Nucleus accumbens (tissue), 56 donors: Measurements from ENCODE around the gene SUN1.
"Not testable (repeated sequence)": the region's sequence is repeated elsewhere in the genome, so short reads cannot be mapped to it uniquely, and the experiment has no call there.

Experiments
- DNase-seq, 56 donors: peaks; one replicate each; lab custom pipeline; 2025; lab: John Stamatoyannopoulos, UW

The SUN1 gene

GRCh38 chr7:802500-803242 is 29.6 kb upstream of the SUN1 start:
- no peak for DNase-seq

GRCh38 chr7:803243-803635 is 29.0 kb upstream of the SUN1 start:
- no peak for DNase-seq

DNA sequence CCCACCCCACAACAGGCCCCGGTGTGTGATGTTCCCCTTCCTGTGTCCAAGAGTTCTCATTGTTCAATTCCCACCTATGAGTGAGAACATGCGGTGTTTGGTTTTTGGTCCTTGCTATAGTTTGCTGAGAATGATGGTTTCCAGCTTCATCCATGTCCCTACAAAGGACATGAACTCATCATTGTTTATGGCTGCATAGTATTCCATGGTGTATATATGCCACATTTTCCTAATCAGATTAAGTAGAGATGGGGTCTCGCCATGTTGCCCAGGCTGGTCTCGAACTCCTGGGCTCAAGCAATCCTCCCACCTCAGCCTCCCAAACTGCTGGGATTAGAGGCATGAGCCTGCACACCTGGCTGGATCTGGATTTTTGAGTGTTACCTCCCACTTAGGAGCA is 28.5 kb upstream of the SUN1 start:
- DNase-seq: not testable (repeated sequence)

- DNase-seq: no peak
Observed at GRCh38 chr7:805261-805660, 27.0 kb upstream of the SUN1 start.

GRCh38 chr7:815284-816216 is 16.7 kb upstream of the SUN1 start:
- peak in 9 of 56 donors; percentile 16 to 47 (median 32) for DNase-seq

- DNase-seq: peak; percentile 62 to 99 (median 94)
Observed at GRCh38 chr7:816300-816750, 16.0 kb upstream of the SUN1 start.

DNA sequence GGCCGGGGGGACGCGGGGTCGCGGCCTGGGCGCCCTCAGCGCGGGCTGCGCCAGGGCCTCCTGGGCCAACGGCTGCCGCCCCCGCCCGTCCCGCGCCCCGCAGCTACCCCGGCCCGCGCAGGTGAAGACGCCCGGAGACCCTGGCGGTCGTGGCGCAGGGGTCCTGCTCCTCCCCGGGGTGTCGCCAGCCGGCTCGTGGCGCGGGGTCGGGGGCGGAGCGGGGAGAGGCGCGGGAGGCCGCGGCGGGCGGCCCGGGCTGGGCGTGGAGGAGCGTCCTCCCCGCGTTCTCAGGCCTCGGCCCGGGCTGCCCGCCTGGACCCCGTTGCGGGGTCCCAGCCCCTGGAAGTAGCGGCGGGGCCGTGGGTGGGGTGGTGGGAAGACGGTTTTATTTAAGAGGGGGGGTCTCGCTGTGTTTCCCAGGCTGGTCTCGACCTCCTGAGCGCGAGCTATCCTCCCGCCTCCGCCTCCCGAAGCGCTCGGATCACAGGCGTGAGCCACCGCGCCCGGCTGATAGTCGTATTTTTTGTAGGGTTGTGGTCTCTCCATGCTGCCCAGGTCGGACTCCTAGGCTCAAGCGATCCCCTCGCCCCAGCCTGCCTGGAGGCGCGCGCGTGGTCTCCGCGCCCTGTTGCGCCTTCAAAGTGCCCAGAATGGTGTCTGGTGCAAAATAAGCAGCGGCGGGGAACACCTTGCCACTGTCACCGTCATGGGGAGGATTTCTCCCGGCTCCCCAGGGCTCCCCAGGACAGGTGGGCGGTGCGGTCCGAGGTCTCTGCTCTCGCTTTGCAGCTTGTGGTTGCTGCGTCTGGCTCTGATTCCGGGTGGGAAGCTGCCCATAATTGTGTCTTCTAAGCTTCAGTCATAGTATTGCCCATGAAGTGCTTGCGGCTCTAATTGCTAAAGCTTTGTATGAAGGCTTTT is 15.3 kb upstream of the SUN1 start:
- no peak for DNase-seq

- DNase-seq: no peak
Observed at GRCh38 chr7:818031-818699, 14.1 kb upstream of the SUN1 start.

DNA sequence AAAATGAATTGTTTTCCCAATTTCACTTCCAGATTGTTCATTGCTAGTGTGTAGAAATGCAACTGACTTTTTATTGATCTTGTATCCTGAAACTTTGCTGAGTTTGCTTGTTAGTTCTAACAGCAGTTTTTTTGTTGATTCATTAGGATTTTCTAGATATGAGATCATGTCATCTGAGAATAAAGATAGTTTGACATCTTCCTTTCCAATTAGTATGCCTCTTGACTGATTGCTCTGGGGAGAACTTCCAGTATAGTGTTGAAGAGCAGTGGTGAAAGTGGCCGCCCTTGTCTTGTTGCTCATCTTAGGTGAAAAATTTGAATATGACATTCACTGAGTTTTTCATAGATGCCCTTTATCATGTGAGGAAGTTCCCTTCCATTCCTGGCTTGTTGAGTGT is 11.9 kb upstream of the SUN1 start:
- DNase-seq: no peak

GRCh38 chr7:821688-822087 is 10.6 kb upstream of the SUN1 start:
- DNase-seq: no peak

DNA sequence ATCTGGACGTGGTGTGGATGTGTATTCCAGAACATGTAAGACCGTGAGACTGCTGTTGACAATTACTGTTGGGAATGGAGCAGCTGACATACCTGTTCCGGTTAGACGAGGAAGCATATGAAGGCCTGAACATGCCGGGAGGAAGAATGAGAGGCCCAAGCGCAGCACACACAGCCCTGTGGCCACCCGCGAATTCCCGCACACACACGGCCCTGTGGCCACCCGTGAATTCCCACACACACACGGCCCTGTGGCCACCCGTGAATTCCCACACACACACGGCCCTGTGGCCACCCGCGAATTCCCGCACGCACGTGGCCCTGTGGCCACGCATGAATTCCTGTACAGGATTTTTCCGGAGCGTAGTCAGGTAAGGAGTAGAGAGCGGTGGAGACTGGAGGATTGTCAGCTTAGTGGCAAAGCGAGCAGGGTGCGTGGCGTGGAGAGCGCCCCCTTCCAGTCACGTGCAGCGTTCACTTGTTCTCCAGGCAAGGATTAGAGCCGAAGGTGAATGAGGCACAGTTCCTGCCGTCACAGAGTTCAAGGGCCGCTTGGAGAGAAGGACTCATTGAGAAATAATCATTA is 9.5 kb upstream of the SUN1 start:
- DNase-seq: no peak

DNA sequence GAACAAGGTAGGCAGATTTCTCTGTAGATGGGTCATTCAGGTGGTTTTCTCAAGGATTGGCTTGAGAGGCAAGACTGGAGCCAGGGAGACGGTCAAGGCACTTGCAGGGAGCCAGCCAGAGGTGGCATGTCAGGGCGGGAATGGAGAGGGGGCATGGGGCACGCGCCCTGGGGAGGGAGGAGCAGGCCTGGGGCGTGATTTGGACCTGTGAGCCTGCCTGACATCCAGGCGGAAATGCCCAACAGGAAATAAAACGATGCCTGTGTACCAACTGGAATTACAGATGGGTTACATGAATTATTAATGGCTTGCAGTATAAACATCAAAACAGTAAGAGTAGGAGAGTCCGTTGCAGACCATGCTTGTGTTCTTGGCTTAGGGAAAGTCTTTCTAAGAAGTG is 8.6 kb upstream of the SUN1 start:
- no peak for DNase-seq

GRCh38 chr7:824081-824480 is 8.2 kb upstream of the SUN1 start:
- DNase-seq: no peak

DNA sequence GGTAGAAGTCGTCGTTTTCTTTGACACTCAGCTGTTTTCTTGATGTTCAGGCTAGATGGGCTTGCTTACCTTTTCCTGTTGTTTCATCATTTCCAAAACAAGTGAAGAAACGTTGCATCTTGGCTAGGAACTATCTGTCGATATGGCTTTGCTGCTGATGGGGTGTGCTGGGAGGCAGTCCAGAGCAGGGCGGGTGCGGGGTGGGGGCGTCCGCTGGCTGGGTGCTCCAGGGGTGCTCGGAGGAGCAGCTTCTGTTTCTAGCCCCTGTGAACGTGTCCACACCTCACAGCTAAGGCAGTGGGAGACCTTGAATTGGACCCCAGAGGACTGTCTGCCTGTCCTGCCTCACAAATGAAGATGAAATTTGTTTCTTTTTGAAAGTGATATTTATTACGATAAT is 7.6 kb upstream of the SUN1 start:
- DNase-seq: no peak

DNA sequence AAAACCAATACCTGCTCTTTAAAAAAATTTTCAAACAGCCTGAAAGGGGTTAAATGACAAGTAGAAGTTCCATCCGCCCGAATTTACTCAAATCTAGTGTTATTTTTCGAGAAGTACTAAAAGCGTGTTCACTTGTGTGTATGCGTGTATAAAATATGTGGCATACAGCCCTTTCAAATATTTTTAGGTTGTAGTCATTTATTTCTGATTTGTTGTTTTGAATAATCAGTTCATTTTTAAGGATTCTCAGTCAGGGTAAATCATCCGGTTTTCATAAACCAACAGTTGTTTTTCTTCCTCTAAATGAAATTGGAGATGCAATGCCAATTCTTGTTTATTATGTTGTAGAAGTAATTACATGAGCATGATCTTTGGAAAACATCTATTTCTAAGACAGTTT is 6.9 kb upstream of the SUN1 start:
- no peak for DNase-seq

GRCh38 chr7:826230-826917 is 5.9 kb upstream of the SUN1 start:
- DNase-seq: no peak

DNA sequence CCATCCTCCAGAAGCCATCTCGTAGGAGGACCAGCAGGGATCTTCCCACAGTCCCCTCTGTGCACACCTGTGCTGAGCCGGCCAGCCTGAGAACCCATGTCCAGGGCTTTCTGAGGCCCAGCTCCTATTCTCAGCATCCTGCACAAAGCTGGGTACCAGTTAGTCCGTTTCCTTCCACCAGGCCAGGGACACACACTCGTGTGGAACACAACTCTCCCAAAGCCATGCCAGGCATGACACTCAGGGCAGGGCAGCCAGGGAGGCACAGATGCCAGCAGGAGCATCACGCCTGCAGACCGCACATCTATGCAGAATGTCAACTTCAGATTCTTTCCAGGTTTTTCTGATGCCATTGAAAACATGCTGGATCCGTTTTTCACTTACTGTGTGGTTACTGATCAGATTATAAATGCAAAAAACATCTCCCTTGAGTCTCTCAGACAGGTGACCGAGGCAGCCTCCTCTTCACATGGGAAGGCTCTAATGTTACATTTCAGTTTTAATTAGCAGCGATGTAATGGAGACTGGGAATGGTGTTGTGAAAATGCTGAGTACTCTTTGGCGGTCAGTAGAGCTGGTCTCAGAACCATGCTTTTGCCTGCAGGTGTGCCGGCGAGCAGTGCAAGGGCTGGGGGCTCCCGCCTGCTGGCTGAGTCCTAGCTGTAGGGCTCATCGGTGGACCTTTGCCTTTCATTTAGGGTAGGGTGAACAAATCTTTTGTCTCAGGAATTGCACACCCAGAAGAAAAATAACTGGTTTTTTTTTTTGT is 3.3 kb upstream of the SUN1 start:
- no peak for DNase-seq

- no peak for DNase-seq
Observed at GRCh38 chr7:830069-830468, 2.2 kb upstream of the SUN1 start.
